Measurements from ENCODE around the gene GPD2.

GRCh38 chr2:156448766-156449165 is 12.6 kb downstream of the GPD2 start:
- TF ChIP-seq TAF1 (IDR thresholded peaks at IDR 0.05; ENCODE audit: borderline replicate concordance, low read depth, low read length) (no peak), POLR2A (IDR thresholded peaks at IDR 0.05; ENCODE audit: low read depth, low read length) (no peak)

All from GM12892 (cell line).